Head of caudate nucleus (tissue), 42 donors: ENCODE data around the gene PELI1.

ENCODE experiments used
- DNase-seq, 42 donors: peaks; one replicate each; pipeline versions ENCODE4 v3.0.0 to v3.0.0-alpha.2; 2020 to 2021; ENCODE audit warnings: mixed read lengths in 7 of 42
- intact Hi-C: fragments of 100-400 bp; cut with DNase I; formaldehyde crosslinking; loops from one replicate; pipeline ENCODE4 v1.15.0; 2022

PELI1 gene

GRCh38 chr2:64062840-64063239 lies 81.4 kb downstream of the PELI1 start:
- DNase-seq, result no peak
- intact Hi-C loops, result no loop called here

- intact Hi-C loops, result loop anchor here (10.0 kb wide), 2 partner anchors 86 to 426 kb away; partner anchors contain the start of gene PELI1
- no peak for DNase-seq
Observed at GRCh38 chr2:64059270-64059669, 85.0 kb downstream of the PELI1 start.

DNA sequence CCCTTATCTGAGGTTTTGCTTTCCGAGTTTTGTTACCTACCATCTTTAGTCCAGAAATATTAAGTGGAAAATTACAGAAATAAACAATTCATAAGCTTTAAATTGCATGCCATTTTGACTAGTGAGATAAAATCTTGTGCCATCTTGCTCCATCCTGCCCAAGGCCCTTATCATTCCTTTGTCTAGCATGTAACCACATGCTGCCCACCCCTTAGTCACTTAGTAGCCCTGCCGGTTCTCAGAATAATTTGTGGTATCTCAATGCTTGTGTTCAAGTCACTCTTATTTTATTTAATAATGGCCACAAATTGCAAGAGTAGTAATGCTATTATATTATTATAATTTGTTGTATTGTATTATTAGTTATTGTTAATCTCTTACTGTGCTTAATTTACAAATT lies 88.2 kb downstream of the PELI1 start:
- DNase-seq, result no peak
- intact Hi-C loops, result loop anchor here (10.0 kb wide), 2 partner anchors 89 to 429 kb away; partner anchors contain the start of gene PELI1

GRCh38 chr2:64054161-64054915 lies 89.9 kb downstream of the PELI1 start:
- no peak for DNase-seq
- intact Hi-C loops, result loop anchor here (10.0 kb wide), 2 partner anchors 90 to 430 kb away; partner anchors contain the start of gene PELI1

DNA sequence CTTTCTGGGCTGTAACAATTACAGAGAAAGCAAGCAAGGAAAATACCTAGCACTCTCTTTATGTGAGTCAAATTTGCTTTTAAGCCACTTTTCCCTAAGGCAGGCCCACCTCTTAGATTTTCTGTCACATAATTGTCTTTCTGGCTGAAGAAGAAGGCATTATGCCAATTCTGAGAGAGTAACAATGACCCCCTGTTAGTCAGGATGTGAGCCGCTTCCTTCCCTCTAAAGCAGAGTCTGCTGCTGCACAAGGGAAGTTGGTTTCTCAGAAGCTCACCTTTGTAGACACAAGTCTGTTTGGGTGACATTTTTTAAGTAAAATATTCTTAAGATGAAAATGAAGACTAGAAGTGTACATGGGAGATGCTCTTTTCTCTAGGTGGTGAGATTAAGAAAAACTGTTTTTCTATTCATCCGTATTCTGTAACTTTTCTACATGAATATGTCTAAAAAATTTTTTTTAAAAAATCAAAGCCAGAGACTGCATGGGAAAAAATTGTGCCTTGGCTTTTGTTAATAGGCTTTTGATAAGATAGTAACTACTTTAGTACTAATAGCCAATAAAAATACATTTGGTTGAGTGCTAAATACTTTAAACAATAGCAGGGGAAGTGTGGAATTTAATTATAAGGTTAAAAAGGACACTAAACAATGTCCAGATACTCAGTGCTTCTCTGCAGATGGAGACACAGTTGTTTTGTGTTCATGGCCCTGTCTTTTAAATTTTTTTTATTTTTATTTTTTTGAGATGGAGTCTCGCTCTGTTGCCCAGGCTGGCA lies 91.6 kb downstream of the PELI1 start:
- intact Hi-C loops, result loop anchor here (10.0 kb wide), 2 partner anchors 92 to 432 kb away; partner anchors contain the start of gene PELI1

GRCh38 chr2:64049633-64050220 lies 94.5 kb downstream of the PELI1 start:
- DNase-seq, result peak; percentile 48 to 90 (median 78)
- intact Hi-C loops, result loop anchor here (2.0 to 10.0 kb wide), 3 partner anchors 95 to 435 kb away; partner anchors contain the start of gene PELI1

More for the DNA sequence above, 91.6 kb downstream of the PELI1 start:
- DNase-seq, result peak in 4 of 42 donors; percentile 15 to 46 (median 26)

DNA sequence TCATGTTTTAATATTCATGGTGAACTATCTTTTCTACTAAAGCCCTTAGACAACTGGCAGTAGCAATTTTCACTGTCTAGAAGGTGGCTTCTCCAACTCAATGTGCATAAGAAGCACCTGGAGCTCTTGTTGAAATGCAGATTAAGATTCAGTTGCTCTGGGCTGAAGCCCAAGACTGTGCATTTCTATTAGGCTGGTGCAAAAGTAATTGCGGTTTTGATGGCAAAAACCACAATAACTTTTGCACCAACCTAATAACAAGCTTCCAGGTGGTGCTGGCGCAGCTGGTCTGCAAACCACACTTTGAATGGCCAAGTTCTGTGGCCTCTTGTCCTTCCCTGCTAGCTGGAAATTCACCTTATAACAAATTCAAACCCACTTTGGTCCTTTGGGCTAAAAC lies 98.3 kb downstream of the PELI1 start:
- DNase-seq, result no peak
- intact Hi-C loops, result no loop called here
